Erythroblast (primary cell): ENCODE data around the gene LRRC30.
"Not testable (repeated sequence)": the region's sequence is repeated elsewhere in the genome, so short reads cannot be mapped to it uniquely, and the experiment has no call there.

ENCODE experiments used
- DNase-seq, 2 experiments: peaks; one replicate each; lab custom pipeline; 2025; lab: John Stamatoyannopoulos, UW
- GATA1 ChIP-seq: IDR thresholded peaks from 2 replicates; pipeline ENCODE4 v1.6.1; 2011; ENCODE audit warnings: low read depth, mild to moderate bottlenecking, control low read depth, low read length, moderate library complexity
- POLR2A ChIP-seq: IDR thresholded peaks from 2 replicates; pipeline ENCODE4 v1.6.1; 2011; ENCODE audit warnings: mild to moderate bottlenecking, low read length

Gene LRRC30

DNA sequence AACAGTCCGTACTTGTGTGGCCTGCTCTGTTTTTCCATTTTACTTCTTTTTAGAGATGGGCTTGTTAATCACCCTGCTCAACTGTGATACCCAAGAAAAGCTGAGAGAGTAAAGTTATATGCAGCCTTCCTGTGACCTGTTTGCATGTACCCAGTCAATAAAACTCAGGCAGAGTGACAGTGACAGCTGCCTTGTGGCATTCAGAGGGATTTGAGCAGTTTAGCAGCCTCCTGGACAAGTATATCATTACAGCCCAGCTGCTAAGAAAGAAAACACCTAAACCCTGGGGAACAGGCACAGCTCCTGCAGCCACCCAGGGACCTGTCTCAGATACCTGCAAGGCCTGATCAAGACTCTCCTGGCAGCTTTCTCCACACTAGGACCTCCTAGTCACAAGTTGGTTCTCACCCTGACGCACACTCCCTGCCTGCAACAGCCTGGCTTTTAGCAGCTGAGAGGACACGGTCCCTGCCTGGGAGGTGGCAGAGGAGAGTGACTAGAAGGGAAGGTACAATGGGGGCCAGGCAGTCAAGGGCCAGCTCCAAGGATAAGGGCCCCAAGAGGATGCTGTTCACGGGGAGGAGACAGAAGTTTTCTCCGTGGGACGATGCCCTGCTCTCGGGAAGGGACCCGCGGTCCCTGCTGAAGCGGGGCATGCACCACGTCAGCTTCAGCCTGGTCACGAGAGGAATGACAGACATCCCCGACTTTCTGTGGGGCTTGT is at the start of gene LRRC30:
Gene LRRC30 (plus strand): TSS at position 464 of the 724 bp plus-strand sequence. CDS start 50 bp downstream, at position 514.
- no peak for DNase-seq
- TF ChIP-seq POLR2A, result no peak
- TF ChIP-seq GATA1, result no peak

DNA sequence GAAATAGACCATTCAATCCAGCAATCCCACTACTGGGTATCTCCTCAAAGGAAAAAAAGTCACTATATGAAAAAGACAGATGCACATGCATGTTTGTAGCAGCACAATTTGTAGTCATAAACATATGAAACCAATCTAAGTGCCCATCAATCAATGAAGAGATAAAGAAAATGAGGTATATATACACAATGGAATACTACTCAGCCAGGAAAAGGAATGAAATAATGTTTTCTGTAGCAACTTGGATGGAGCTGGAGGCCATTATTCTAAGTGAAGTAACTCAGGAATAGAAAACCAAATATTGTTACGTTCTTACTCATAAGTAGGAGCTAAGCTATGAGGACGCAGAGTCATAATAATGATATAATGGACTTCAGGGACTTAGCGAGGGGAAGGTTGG is 45.2 kb upstream of the LRRC30 start:
- TF ChIP-seq GATA1 (no peak), POLR2A (no peak)
- no peak for DNase-seq

DNA sequence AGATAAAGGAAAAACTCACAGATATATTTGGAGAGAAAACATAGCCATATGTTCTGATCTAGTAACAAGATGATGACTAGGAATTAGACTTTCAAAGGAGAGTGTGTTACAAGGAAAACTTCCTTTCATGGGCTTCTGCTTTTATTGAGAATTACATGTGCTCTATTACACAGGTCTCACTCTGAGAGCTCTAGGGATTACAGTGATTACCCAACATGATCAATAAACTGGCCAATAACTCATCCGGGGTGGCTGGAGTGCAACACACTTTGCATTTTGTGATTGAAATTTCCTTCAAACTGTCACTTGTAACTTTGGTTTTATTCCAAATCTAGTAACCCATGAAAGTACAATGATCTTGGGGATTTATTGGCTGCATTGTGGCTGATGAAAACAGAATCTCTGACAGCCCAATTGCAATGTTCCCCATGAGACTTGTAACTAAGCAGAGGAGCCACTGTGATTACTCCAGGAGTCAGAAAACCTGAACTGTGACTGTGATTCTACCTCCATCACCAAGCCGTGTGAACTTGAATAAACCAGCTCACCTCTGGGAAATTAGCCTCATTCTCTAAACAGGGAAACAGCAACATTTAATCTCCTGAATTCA is 40.2 kb upstream of the LRRC30 start:
- TF ChIP-seq POLR2A, result no peak
- TF ChIP-seq GATA1, result no peak
- no peak for DNase-seq

DNA sequence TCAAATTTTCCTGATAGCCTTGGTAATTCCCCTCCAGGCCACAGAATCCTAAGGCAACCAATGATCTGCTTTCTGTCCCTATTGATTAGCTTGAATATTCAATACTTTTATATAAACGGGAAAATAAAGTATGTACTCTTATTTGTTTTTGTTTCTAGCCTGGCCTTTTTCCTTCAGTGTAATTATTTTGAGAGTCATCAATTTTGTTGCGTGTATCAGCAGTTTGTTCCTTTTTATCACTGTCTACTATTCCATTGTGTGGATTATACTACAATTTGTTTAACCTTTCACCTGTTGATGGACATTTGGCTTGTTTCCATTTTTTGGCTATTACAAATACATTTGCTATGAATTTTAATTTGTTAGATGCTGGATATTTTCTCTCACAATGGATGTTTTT is 39.2 kb upstream of the LRRC30 start:
- DNase-seq, result no peak
- TF ChIP-seq GATA1 (no peak), POLR2A (no peak)

DNA sequence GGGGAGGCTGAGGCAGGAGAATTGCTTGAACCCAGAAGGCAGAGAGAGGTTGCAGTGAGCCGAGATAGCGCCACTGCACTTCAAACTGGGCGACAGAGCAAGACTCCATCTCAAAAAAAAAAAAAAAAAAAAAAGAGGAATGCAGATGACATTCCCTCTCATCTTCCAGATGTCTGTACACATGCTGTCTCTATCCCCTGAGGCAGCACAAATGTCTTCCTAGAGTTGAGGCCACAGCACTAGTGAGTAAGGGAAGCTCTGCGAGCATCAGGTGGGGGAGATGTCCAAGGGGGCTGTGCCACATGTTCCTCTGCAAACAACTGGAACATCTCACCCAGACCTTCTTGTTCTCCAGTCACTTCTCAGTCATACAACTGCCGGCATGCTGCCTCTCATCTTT is 35.6 kb upstream of the LRRC30 start:
- TF ChIP-seq GATA1, result no peak
- no peak for TF ChIP-seq POLR2A

DNA sequence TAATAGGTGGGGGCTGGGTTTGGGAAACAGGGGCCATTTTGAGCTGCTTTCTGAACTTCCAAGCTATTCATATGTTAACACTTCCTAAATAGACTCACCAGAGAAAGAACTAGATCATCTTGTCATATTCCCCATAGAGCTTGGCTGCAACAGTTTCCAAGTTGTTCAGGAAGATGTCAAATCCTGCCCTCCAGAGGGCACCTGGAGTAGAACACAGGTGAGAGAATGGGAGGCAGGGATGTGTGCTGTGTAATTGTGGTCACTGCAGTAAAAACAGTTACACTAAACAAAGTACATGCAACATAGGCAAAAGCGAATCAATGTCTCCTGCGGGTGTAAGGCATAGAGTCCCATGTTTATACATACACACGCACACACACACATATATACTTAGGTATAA is 34.5 kb upstream of the LRRC30 start:
- no peak for DNase-seq
- TF ChIP-seq GATA1 (no peak), POLR2A (no peak)

More for the DNA sequence above, 35.6 kb upstream of the LRRC30 start:
- no peak for DNase-seq

DNA sequence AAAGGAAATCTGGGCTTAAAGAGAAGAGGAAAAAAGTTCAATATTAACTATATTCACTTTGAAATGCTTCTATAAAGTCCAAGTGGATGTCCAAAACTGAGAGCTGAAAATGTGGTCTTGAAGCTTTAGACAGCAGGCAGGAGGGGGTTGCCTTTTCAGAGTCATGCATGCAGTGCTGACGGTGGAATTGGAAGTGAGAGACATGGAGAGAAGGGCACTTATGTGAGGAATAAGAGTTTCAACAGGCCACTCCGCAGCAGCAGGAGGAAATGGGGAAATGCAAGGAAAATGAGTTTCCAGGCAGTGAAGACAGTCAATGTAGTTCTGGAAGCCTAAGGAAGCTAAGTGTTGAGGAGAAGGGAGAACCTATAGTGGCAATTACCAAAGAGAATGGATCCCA is 33.0 kb upstream of the LRRC30 start:
- TF ChIP-seq GATA1 (no peak), POLR2A (no peak)
- no peak for DNase-seq

DNA sequence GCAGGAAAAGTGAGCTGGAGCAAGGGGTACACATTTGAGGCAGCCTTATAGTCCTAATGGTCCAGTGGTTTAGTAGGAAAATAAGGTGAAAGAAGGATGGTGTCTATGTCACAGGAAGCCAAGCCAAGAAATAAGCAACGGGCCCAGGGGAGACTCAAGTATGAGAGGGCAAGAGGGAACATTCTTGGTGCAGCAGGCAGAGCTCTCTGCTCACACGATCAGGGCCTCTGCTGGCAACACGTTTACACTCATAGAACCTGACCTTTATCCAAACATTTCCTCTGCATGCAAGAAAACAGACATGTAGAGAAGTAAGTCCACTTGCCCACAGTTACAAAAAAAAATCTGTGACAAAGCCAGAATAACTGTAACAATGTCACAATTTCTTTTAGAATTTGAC is 32.6 kb upstream of the LRRC30 start:
- DNase-seq, result no peak
- TF ChIP-seq GATA1, result no peak
- no peak for TF ChIP-seq POLR2A

DNA sequence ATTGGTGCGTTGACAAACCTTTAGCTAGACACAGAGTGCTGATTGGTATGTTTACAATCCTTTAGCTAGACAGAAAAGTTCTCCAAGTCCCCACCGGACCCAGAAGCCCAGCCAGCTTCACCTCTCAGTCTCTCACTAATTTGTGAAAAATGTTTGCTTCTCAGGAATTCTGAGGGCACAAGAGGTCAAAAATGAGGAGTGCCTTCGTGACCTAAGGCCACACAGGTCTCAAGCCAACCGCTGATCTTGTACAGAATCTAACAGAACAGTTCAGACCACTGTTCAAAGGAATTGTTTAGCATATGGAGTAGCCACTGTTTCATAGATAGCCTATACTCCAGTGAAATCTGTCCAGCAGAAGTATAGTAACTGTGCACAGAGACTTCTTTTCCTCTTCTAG is 29.8 kb upstream of the LRRC30 start:
- DNase-seq, result no peak
- no peak for TF ChIP-seq POLR2A
- no peak for TF ChIP-seq GATA1

DNA sequence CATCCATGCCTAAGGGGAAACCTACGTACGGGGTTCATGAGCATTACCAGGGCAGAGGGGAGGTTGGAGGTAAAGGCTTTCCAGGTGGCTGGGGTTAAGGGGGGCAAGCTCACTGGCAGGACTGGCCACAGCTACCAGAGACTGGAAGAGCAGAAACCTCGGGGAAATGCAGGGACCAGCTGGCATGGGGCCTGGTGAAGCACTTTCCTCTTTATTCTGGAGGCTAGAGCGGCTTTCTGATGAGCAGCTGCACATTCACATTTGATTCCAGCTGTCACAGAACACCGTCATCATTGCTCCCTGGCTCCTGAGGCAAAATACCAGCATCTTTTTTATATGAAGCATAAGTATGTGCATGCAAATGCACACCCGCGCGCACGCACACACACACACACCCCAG is 28.7 kb upstream of the LRRC30 start:
- TF ChIP-seq POLR2A (no peak), GATA1 (no peak)
- DNase-seq, result no peak

DNA sequence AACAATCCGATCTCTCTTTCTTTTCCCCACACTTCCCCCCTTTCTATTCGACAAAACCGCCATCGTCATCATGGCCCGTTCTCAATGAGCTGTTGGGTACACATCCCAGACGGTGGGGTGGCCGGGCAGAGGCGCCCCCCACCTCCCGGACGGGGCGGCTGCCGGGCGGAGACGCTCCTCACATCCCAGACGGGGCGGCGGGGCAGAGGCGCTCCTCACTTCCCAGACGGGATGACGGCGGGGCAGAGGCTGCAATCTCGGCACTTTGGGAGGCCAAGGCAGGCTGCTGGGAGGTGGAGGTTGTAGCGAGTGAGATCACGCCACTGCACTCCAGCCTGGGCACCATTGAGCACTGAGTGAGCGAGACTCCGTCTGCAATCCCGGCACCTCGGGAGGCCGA is 27.3 kb upstream of the LRRC30 start:
- DNase-seq, result not testable (repeated sequence)

DNA sequence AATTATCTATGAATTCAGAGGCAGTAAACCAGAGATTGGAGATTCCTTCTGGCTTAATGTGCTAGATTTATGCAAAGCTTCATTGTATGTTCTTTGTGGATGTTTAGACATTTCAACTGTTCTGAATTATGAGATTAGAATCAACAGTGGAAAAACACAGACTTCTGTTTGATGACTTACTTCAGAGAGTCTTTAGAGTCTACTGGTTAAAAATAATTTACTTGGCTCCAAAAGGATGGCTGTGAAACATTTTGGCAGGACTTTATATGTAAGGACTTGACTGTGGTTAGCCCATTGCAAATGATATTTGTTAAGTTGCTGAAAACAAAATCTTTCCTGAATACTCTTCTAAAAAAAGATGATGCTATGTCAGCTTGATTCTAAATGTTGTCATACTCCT is 25.5 kb upstream of the LRRC30 start:
- TF ChIP-seq POLR2A (no peak), GATA1 (no peak)
- no peak for DNase-seq

DNA sequence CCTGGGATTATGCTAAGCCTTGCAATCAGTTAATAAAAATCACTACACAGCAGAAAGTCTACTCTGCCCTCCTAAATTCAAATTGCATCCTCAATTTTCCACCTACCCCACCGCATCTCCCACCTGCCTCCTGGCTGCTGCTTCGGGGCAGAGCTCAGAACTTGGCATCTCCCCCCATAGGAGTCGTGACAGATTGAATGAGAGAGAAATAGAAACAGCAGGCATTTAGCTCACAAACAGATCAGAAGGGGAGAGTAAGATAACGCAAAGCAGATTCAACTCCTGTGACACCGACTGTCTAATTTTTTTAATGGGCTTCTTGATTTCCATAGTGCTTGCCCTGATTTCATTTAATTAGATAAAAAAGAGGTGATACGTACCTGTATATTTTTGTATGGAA is 24.7 kb upstream of the LRRC30 start:
- no peak for DNase-seq
- TF ChIP-seq POLR2A, result no peak
- no peak for TF ChIP-seq GATA1

DNA sequence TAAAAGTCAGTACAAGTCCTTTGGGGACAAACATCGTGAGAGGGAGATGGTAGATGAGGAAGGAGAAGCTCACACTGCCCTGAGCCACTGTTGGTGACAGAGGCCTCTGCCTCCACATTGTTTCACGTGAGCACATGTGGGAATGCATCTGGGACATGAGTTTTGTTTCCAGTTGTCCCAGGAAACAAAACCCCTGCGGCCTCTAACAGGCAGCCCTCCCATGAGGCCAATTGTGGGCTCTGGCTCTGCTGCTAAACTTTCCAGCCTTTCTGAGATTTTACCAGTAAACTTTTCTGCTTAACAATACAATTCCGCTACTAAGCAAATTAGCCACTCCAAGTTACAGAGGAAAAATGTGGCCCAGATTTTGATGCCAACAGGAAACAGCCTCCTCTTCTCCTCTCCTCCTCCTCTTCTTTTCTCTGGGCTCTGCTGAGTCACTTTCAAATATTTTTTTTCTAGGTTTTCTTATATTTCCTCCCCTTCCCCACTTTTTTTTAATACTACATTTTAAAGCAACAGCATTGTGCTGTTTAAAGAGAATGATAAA is 23.4 kb upstream of the LRRC30 start:
- TF ChIP-seq GATA1, result no peak
- no peak for TF ChIP-seq POLR2A
- DNase-seq, result no peak
